ENCODE results near the gene SGSM1.
A peak's percentile ranks its signal among the peaks of the same experiment; 100 is the strongest.
"Not testable (repeated sequence)": the region's sequence is repeated elsewhere in the genome, so short reads cannot be mapped to it uniquely, and the experiment has no call there.

The SGSM1 gene

DNA sequence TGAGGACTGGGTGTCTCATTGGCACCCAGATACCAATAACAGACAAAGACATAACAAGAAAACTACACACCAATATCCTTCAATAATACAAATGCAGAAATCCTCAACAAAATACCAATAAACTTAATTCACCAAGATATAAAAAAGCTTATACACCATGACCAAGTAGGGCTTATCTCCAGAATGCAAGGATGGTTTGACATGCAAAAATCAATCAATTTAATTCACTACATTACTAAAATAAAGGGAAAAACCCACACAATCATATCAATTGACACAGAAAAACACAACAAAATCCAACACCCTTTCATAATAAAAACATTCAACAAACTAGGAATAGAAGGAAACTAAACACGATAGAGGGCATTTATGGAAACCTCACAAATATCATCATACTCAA is 99.9 kb downstream of the SGSM1 start:
- DNase-seq, result no peak

DNA sequence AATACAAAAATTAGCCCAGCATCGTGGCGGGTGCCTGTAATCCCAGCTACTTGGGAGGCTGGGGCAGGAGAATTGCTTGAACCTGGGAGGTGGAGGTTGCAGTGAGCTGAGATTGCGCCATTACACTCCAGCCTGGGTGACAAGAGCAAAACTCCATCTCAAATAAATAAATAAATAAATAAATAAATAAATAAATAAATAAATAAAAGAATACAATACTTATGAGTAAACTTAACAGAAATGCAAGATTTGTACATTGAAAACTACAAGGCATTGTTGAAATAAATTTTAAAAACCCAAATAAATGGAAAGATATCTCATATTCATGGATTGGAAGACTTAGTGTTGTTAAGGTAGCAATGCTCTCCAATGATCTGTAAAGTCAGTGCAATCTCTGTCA is 101.1 kb downstream of the SGSM1 start:
- not testable (repeated sequence) for DNase-seq

DNA sequence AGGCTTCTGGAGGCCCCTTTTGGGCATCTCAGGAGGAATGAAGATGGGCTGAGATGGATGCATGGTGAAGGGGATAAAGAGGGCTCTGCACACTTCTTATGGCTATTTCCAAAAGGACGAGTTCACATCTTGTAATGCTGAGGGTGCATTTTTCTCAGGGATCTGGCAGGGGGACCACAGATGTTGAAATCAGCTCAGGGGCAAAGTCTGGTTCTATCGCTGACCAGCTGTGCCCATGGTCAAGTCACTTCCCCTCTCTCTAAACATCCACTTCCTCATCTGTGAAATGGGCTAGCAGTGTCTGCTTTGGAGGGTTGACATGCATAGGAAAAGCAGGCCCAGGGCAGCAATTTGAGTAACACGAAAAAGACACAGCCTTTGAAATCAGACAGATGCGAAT is 114.0 kb downstream of the SGSM1 start:
- DNase-seq, result no peak

DNA sequence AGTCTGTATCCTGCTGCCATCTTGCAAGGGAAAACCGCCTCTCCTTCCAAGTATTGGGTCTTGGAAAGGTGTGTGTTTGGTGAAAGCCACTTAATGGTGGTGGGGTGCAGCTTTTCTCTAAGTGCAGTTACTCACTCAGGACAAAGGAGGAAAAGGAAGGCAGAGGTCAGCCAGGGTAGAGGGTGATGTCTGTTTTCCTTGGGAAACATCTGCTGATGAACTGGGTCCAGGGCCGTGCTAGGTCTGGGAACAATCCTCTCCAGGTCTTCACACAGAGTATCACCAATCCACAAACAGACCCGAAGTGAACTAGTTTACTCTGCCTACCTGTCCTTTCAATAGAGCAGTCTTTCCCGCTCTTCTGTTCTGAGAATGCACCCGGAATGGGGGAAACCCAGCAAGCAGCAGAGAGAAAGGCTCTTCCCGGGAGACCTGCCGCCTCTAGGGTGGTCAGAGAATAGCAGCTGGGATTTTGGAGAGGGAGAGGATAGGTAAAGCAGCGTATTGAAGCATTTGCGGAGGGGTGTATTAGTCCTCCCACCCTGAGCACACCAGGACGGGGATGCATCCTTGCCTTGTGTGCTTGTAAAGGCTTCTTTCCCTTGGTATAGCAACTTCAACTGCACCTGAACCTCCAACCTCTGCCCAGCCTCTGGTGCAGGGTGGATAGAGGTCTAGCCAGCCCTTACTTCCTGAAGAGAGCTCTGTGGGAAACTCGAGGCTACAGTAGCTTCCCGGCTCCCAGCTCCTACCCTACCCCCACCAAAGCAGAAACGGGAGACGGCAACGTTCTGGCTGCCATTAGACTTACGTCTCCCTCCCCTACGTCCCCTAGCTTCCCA is 119.8 kb downstream of the SGSM1 start:
- DNase-seq, result no peak

DNA sequence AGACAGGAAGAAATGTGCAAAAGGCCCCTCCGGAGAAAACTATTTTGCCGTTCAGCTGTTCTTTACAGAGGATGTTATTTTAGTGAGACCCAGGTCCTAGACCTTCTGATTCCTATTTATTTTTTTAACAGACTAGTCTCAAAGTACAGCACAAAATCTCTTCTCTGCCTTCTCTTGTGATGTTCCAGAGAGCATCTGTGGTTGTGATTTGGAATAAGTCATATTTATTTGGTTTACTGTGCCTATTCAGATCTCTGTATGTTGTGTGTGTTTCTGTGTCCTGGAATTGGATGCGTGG is 120.4 kb downstream of the SGSM1 start:
- DNase-seq, result no peak

DNA sequence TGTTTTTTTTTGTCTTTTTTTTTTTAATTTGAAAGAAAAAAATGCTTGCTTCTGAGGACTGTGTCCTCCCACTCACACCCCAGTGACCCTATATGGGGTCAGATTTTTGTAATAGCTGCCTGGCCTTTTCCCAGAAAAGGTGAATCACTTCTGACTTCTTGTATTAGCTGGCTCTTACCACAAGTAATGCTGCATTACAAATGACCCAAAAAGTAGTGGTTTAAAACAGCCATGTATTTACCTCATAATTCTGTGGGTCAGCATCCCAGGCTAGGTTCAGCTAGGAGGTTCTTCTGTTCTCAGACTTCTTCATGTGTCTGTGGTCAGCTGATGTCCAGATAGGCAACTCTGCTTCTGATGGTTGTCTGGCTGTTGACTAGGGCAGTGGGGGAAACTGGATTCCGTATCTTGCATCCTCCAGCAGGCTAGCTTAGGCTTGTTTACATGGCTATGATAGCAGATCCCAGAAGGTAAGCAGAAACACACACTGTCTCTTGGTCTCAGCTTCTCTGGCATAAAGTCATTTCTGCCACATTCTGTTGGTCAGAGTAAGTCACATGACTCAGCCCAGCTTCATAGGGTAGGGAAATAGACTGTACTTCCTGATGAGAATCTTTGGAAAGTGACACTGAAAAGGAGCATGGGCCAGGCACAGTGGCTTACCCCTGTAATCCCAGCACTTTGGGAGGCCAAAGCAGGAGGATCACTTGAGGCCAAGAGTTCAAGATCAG is 121.0 kb downstream of the SGSM1 start:
- DNase-seq, result no peak

DNA sequence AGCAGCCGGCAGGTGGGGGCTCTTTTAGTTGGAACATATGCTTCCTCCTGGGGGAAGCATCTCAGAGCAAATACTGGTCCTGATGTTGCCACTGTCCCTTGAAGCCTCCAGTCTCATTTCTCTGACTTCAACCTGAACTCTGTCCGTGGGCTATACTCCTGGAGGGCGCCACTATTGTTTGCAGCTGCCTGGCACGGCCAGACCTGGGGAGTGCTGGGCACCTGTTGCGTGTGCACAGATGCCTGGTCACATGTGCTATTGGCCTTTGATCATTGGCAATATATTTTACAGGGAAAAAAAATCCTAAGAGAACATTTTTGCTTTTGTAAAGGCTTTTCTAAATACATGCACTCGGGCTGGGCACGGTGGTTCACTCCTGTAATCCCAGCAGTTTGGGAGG is 122.3 kb downstream of the SGSM1 start:
- DNase-seq, result no peak

DNA sequence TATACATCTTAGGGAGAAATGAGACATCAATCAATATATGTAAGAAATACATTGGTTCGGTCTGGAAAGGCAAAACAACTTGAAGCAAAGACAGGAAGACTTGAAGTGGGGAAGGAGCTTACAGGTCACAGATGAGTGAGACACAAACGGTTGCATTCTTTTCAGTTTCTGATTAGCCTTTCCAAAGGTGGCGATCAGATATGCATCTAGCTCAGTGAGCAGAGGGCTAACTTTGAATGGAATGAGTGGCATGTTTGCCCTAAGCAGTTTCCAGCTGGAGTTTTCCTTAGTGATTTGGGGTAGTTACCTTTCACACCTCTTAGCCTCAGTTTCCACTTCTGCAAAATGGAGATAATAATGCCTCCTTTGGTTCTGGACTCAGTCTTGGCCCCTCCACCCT is 124.7 kb downstream of the SGSM1 start:
- no peak for DNase-seq

DNA sequence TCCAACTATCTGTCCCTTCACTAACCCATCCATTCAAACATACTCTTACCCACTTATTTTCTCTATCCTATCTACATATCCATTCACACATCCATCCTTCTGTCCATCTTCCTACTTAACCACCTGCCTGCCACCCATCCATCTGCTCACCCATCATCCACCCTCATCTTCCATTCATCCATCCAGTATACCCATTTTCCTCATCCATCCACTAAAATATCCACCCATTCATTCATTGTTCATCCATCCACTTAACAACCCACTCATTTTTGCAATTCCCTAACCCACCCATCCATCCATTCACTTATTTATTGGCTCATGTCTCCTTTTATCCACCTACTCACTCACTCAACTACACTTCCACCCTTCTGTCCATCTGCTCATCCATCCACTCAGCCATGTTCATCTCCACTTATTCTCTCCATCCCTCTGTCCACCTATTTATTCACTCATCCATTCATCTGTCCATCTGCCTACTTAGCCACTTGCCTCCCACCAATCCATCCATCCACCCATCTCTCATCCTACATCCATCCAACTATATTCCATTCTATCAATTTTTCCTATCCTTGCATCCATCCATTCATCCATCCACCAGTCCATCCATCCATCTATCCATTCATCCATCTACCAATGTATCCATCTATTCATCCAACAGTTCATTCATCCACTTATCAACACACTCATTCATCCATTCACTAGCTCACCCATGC is 129.9 kb downstream of the SGSM1 start:
- no peak for DNase-seq

DNA sequence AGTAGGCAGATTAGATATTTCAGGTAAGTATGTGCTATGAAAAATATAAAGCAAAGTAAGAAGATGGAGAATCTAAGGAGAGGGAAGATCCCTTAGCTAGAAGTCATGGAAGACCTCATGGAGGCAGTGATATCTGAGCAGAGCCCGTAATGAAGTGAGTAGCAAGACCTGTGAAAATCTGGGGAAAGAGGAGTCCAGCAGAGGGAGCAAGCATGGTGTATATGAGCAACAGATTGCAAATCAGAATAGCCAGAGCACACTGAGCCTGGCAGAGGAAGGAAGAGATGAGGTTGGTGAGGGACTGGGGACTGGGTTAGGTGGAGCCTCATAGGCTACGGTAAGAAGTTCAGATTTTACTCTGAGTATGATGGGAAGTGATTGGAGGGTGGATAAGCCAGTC is 131.1 kb downstream of the SGSM1 start:
- DNase-seq, result no peak

DNA sequence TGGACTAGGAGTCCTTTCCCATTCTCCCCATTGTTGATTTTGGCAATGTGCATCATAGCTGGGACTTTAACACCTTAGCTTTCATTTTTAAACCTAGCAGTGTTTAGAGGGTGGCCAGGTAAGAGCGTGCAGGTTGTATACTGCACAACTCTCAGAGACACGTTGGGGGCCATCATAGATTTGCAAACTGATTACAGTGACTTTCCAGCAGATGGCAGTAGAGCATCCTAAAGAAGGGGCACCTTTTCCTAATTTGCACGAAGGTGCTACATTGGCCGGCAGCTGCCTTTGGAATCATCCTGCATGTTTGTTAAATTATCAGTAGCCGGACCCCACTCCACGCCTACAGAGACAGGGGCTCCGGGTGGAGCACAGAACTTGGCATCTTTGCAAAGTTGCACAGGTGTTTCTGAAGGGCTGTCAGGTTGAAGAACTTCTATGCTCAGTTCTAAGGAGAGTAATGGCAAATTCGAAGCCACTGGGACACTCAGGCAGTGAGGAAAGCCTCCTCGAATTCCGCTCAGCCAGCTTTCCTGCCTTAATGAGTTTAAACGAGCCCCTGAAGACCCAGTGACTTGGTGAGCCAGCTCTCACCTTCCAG is 132.8 kb downstream of the SGSM1 start:
- no peak for DNase-seq

DNA sequence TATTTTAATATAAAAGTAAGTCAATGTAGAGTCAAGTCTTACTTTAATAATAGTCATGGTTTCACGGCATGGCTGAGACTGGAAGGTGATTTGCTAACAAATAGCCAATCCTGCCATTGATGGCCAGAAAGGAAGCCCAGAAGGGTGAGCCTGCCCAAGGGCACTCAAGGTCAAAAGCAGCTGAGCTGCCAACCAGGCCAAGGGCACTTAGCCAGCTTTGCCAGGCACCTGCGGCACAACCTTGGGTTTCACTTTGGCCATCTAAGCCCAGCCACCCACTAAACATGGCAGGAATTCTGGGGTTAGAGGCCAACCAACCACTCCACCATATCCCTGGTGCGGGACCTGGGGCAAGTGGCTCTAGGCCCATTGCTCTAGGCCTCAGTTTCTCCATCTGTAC is 136.3 kb downstream of the SGSM1 start:
- DNase-seq, result no peak

DNA sequence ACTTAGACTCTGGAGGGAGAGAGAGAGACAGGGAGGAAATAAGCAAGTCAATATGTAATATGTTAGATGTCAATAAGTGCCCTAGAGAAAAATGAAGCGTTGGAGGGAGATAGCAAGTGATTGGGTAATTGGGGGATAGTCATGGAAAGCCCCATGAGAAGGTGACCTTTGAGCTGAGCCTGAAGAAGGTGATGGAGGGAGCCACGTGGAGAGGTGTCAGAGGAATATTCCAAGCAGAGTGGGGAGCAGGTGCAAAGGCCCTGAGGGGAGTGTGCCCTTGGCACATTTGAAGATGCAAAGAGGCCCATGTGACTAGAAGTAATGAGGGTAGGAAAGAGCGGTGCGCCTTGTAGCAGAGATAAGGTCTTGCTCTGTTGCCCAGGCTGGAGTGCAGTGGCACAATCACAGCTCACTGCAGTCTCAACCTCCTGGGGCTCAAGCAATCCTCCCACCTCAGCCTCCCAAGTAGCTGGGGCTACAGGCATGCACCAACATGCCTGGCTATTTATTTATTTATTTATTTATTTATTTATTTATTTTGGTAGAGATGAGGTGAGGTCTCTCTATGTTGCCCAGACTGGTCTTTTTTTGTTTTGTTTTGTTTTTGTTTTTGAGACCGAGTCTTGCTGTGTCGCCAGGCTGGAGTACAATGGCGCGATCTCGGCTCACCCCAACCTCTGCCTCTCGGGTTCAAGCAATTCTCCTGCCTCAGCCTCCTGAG is 138.4 kb downstream of the SGSM1 start:
- no peak for DNase-seq

DNA sequence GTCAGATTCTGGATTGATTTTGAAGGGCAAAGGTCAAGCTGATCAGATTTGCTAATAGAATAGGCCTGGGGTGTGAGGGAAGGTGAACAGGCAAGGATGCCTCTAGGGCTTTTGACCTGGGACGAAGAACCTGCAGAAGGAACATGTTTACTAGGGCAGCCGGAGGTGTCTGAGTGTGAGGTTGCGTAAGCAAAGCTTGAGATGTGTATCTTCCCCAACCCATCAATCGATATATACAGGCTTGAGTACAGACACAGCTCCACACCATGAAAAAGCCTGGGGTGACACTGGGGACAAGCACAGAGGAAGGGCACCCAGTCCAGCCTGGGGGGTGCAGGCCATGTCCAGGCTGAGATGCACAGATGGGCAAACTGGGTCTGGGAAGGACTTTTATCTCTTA is 139.4 kb downstream of the SGSM1 start:
- no peak for DNase-seq

DNA sequence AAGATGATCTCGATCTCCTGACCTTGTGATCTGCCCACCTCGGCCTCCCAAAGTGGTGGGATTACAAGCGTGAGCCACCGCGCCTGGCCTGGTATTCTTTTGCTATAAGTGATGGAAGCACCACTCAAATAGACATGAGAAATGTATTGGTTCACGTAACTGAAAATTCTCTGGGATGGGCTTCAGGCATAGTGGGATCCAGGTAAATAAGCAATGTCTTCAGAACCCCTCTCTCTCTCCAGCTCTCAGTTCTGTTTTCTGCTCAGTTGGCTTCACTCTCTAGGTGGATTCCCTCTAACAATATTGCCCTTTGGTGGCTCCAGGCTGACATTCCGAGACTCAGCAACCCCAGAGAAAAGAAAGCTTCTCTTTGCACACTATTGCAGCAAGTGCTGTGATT is 141.4 kb downstream of the SGSM1 start:
- DNase-seq, result no peak

DNA sequence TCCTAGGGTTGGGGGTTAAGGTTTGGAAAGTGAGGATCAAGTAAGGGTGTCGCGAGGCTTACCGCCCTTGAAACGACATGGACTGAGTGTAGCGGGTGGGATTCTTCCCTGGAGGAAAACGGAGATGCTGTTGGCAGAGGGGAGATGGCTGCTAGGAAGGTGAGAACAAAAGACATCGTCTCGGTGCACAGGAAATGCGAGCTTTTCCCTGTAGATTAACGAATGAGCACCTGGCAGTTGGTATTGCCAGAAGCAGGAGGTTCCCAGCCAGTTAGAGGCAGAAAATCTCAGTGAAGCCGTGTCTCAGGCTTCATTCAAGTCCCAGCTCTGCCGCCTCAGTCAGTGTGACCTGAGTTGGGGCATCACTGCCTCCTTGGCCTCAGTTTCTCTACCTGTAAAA is 141.9 kb downstream of the SGSM1 start:
- no peak for DNase-seq

DNA sequence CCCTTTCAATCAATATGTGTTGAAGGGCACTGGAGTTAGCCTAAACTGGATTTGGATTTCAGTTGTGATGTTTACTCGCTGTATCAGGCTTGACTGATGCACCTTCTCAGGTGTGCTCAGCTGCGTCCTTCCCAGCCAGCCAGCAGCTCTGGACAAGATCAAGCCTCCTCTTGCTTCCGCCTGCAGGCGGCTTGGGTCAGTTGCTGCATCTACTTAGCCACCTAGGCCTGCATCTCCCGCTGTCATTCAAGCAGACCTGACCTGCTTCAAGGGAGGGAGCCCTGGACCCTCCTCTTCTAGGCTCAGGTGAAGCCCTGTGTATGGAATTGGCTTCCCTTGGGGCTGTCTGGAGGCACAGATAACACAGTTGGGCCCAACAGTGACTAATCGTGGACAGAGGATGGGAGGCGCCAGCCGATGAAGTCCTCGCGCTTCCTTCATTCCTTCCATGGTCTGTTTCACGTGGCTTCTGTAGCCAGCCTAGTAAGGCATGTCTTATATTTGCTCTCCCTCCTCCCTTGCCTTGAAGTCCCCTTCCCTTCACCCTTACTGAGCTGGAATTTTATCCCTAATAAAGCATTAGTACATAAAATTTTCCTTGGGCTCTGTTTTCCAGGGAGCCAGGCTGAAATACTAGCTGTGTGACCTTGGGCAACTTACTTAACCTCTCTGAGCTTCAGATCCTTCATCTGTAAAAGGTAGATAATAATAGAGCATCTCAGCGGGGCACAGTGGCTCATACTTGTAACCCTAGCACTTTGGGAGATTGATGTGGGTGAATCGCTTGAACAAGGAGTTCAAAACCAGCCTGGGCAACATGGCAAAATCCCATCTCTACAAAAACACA is 142.6 kb downstream of the SGSM1 start:
- no peak for DNase-seq

DNA sequence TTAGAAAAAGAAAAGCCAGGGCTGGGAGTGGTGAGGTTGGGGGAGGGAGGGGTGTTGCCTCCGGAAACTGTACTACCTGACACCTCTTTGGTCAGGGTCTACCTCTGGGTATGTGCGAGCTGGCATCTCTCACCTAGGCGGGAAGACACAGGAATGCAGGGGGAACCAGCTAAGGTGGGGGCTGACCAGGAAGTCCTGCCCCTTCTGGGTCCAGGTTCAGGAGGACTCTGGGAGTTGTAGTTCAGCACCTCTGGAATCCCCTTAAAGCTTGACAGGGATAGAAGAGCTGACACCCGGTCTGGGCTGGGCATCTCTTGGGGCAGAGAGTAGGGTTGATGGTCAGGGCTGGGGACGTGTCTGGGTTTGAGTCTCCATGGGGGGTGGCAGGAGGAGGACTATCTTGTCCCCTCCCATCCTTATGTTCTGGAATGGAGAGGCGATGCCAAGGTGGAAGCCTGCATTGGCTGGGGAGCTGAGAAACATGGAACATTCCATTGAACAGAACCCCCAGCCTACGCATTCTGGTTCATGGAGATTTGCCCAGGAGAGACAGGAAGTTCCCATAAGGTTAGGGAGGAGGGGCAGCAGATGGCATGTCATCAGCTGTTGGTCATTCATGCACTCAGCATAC is 144.4 kb downstream of the SGSM1 start:
- no peak for DNase-seq

DNA sequence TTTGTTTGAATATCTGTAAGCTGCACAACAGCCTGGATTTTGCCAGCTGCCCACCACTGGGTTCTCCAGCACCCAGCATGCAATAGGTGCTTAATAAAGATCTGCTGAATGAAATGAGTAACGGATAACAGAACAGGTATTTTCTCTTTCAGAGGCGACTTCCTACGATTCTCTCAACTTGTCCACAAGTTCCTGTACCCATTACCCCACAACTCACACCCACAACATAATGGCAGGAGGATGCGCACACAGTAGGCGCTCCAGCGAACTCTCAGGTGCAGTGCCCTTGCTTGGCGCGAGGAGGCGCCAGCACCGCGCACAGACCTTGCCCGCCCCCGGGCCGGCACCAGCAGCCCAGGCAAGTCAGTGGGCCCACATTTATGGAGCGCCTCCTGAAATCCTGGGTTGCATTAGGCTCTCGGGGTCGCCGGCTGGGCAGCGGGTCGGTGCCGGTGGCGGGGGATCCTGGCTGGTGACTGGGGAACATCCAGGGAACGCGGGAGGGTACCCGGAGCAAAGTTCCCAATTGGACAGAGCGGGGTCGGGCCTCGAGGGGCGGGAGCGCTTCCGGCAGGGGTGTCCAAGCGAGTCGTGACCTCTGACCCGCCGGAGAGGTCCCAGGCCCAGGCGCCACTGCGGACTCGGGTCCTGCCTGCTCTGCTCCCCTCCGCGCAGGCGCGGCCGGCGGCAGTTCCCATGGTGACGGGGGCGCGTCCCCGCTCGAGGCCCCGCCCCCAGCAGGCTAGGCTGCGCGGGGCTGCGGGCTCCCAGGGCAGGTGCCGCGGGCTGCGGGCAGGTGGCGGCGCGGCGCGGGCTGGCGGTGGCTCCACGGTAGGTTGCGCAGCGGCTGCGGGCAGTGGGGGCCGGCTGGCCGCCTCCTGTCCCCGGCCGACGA is 146.2 kb downstream of the SGSM1 start, which contains the start of gene KIAA1671:
KIAA1671 (plus strand) TSS at position 775 of the 895 bp plus-strand sequence. CDS start 75,284 bp downstream, outside the sequence.
- DNase-seq, result peak; percentile 85

DNA sequence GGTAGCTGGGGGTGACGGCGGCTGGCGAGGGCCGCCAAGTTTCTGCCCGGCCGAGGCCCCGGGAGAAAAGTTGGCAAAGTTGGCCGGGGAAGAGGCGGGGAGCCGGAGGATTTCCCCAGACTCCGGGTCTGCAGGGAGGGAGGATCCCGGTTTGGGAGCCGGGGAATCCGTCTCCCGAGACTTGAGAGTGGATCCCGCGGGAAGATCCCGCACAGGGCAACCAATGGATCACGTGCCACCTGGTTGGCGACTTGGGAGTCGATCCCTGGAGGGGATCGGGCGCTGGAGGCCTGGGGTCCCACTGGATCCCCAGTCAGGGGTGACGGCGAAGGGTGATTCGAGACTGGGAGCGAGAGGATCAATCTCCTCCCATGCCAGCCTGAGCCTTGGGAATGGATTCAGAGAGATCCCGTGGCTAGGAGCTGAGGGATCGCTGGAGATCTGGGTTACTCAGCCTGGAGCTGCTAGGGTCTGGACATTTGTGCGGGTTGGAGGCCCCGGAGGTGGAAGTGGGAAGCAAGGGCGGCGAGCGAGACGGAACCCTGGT is 146.9 kb downstream of the SGSM1 start:
- no peak for DNase-seq
